HEK293 (cell line): ENCODE results near the gene PDZD2.

Experiments used
- CTCF ChIP-seq: fragments of 450-650 bp; formaldehyde crosslinking; IDR thresholded peaks from 2 replicates; pipeline ENCODE4 v1.5.1; 2016; ENCODE audit warnings: missing biosample characterization, missing genetic modification characterization
- GLI4 ChIP-seq: fragments of 450-650 bp; formaldehyde crosslinking; IDR thresholded peaks from 2 replicates; pipeline ENCODE4 v1.5.1; 2016; ENCODE audit warnings: missing biosample characterization, missing genetic modification characterization
- MYNN ChIP-seq: fragments of 450-650 bp; formaldehyde crosslinking; IDR thresholded peaks from 2 replicates; pipeline ENCODE4 v1.5.1; 2016; ENCODE audit warnings: missing biosample characterization, missing genetic modification characterization, borderline replicate concordance
- PRDM10 ChIP-seq: fragments of 450-650 bp; formaldehyde crosslinking; IDR thresholded peaks from 2 replicates; pipeline ENCODE4 v1.5.1; 2016; ENCODE audit warnings: missing biosample characterization, missing genetic modification characterization
- REST ChIP-seq: fragments of 450-650 bp; formaldehyde crosslinking; IDR thresholded peaks from 2 replicates; pipeline ENCODE4 v1.5.1; 2016; ENCODE audit warnings: missing biosample characterization, missing genetic modification characterization
- SALL2 ChIP-seq: fragments of 450-650 bp; formaldehyde crosslinking; IDR thresholded peaks from 2 replicates; pipeline ENCODE4 v1.5.0; 2017; ENCODE audit warnings: missing biosample characterization, mild to moderate bottlenecking, missing genetic modification characterization, borderline replicate concordance
- YY1 ChIP-seq: fragments of 450-650 bp; formaldehyde crosslinking; IDR thresholded peaks from 2 replicates; pipeline ENCODE4 v1.5.1; 2018; ENCODE audit warnings: missing biosample characterization, missing genetic modification characterization
- ZNF18 ChIP-seq: fragments of 450-650 bp; formaldehyde crosslinking; IDR thresholded peaks from 2 replicates; pipeline ENCODE4 v1.5.1; 2016; ENCODE audit warnings: missing biosample characterization, missing genetic modification characterization
- ZNF394 ChIP-seq: fragments of 450-650 bp; formaldehyde crosslinking; IDR thresholded peaks from 2 replicates; pipeline ENCODE4 v1.5.1; 2016; ENCODE audit warnings: missing biosample characterization, missing genetic modification characterization, mild to moderate bottlenecking, moderate library complexity, borderline replicate concordance
- ZNF571 ChIP-seq: fragments of 450-650 bp; formaldehyde crosslinking; IDR thresholded peaks from 2 replicates; pipeline ENCODE4 v1.5.0; 2017; ENCODE audit warnings: missing biosample characterization, missing genetic modification characterization
- ZNF621 ChIP-seq: fragments of 450-650 bp; formaldehyde crosslinking; IDR thresholded peaks from 2 replicates; pipeline ENCODE4 v1.5.1; 2017; ENCODE audit warnings: missing biosample characterization, missing genetic modification characterization

- TF ChIP-seq YY1 (tag by site-specific recombination) = no peak
- no peak for TF ChIP-seq GLI4
- TF ChIP-seq MYNN (tag by site-specific recombination) = no peak
- TF ChIP-seq CTCF (tag by site-specific recombination) = no peak
- no peak for TF ChIP-seq SALL2 (tag by site-specific recombination)
- TF ChIP-seq ZNF394 (tag by site-specific recombination) = no peak
- no peak for TF ChIP-seq ZNF18
- no peak for TF ChIP-seq REST
- no peak for TF ChIP-seq ZNF621 (tag by site-specific recombination)
- no peak for TF ChIP-seq PRDM10 (tag by site-specific recombination)
- TF ChIP-seq ZNF571 (tag by site-specific recombination) = no peak
Observed at GRCh38 chr5:32029261-32029660, 390.3 kb downstream of the PDZD2 start.
